ENCODE results near the gene FHOD3.
"Not testable (repeated sequence)": the region's sequence is repeated elsewhere in the genome, so short reads cannot be mapped to it uniquely, and the experiment has no call there.

Gene FHOD3

GRCh38 chr18:36706134-36706881 is 408.8 kb downstream of the FHOD3 start:
- H3K4me3 Mint-ChIP-seq, result no peak overlapping the region
- H3K27ac Mint-ChIP-seq, result no peak overlapping the region
- peaks cover 31% of the 10 kb centered on the region for H3K27me3 Mint-ChIP-seq
- no peak for DNase-seq
- no peaks in the 10 kb centered on the region for H3K4me1 Mint-ChIP-seq (ENCODE audit: low read depth)
- H3K9me3 Mint-ChIP-seq, result no peaks in the 10 kb centered on the region
- no peaks in the 10 kb centered on the region for H3K36me3 Mint-ChIP-seq (ENCODE audit: low read depth)

GRCh38 chr18:36708366-36708765 is 410.9 kb downstream of the FHOD3 start:
- Mint-ChIP-seq H3K27ac (no peak overlapping the region), H3K9me3 (no peaks in the 10 kb centered on the region), H3K36me3 (ENCODE audit: low read depth) (no peaks in the 10 kb centered on the region), H3K4me3 (no peak overlapping the region), H3K27me3 (peaks cover 31% of the 10 kb centered on the region), H3K4me1 (ENCODE audit: low read depth) (no peaks in the 10 kb centered on the region)
- DNase-seq, result no peak

GRCh38 chr18:36709315-36709714 is 411.8 kb downstream of the FHOD3 start:
- Mint-ChIP-seq H3K4me1 (ENCODE audit: low read depth) (no peaks in the 10 kb centered on the region), H3K27me3 (peaks cover 31% of the 10 kb centered on the region), H3K36me3 (ENCODE audit: low read depth) (no peaks in the 10 kb centered on the region), H3K27ac (no peak overlapping the region), H3K4me3 (no peak overlapping the region), H3K9me3 (no peaks in the 10 kb centered on the region)
- no peak for DNase-seq

- no peak for DNase-seq
- Mint-ChIP-seq H3K9me3 (no peaks in the 10 kb centered on the region), H3K36me3 (ENCODE audit: low read depth) (no peaks in the 10 kb centered on the region), H3K27ac (no peak overlapping the region), H3K4me3 (no peak overlapping the region), H3K27me3 (peaks cover 21% of the 10 kb centered on the region), H3K4me1 (ENCODE audit: low read depth) (no peaks in the 10 kb centered on the region)
These were observed 413.7 kb downstream of the FHOD3 start for GRCh38 chr18:36711014-36711725.

- no peaks in the 10 kb centered on the region for H3K36me3 Mint-ChIP-seq (ENCODE audit: low read depth)
- H3K4me1 Mint-ChIP-seq (ENCODE audit: low read depth), result no peaks in the 10 kb centered on the region
- no peak overlapping the region for H3K27ac Mint-ChIP-seq
- H3K4me3 Mint-ChIP-seq, result no peak overlapping the region
- no peaks in the 10 kb centered on the region for H3K9me3 Mint-ChIP-seq
- no peak for DNase-seq
- peaks cover 16% of the 10 kb centered on the region for H3K27me3 Mint-ChIP-seq
These were observed 414.4 kb downstream of the FHOD3 start for GRCh38 chr18:36711813-36712444.

GRCh38 chr18:36714476-36714875 is 417.0 kb downstream of the FHOD3 start:
- H3K9me3 Mint-ChIP-seq, result no peaks in the 10 kb centered on the region
- peaks cover 2% of the 10 kb centered on the region for H3K27me3 Mint-ChIP-seq
- no peak overlapping the region for H3K4me3 Mint-ChIP-seq
- H3K36me3 Mint-ChIP-seq (ENCODE audit: low read depth), result no peaks in the 10 kb centered on the region
- DNase-seq, result no peak
- no peaks in the 10 kb centered on the region for H3K4me1 Mint-ChIP-seq (ENCODE audit: low read depth)
- no peak overlapping the region for H3K27ac Mint-ChIP-seq

- Mint-ChIP-seq H3K4me3 (no peak overlapping the region), H3K27me3 (peaks cover 4% of the 10 kb centered on the region), H3K4me1 (ENCODE audit: low read depth) (no peaks in the 10 kb centered on the region), H3K27ac (no peak overlapping the region), H3K36me3 (ENCODE audit: low read depth) (no peaks in the 10 kb centered on the region), H3K9me3 (no peaks in the 10 kb centered on the region)
- DNase-seq, result no peak
These were observed 420.1 kb downstream of the FHOD3 start for GRCh38 chr18:36717422-36718110.

- no peak for DNase-seq
- Mint-ChIP-seq H3K4me3 (no peak overlapping the region), H3K27me3 (peaks cover 4% of the 10 kb centered on the region), H3K4me1 (ENCODE audit: low read depth) (no peaks in the 10 kb centered on the region), H3K27ac (no peak overlapping the region), H3K36me3 (ENCODE audit: low read depth) (no peaks in the 10 kb centered on the region), H3K9me3 (no peaks in the 10 kb centered on the region)
These were observed 421.3 kb downstream of the FHOD3 start for GRCh38 chr18:36718705-36719328.

- Mint-ChIP-seq H3K27me3 (peaks cover 4% of the 10 kb centered on the region), H3K4me3 (no peak overlapping the region), H3K9me3 (no peaks in the 10 kb centered on the region), H3K27ac (no peak overlapping the region), H3K4me1 (ENCODE audit: low read depth) (no peaks in the 10 kb centered on the region), H3K36me3 (ENCODE audit: low read depth) (no peaks in the 10 kb centered on the region)
- DNase-seq, result no peak
These were observed 422.1 kb downstream of the FHOD3 start for GRCh38 chr18:36719630-36720029.

GRCh38 chr18:36721351-36721750 is 423.8 kb downstream of the FHOD3 start:
- H3K4me1 Mint-ChIP-seq (ENCODE audit: low read depth); DNase-seq; H3K27me3 Mint-ChIP-seq; H3K9me3 Mint-ChIP-seq; H3K4me3 Mint-ChIP-seq; H3K36me3 Mint-ChIP-seq (ENCODE audit: low read depth); H3K27ac Mint-ChIP-seq: not testable (repeated sequence)

GRCh38 chr18:36724169-36724568 is 426.7 kb downstream of the FHOD3 start:
- no peak for DNase-seq
- no peak overlapping the region for H3K27ac Mint-ChIP-seq
- peaks cover 4% of the 10 kb centered on the region for H3K27me3 Mint-ChIP-seq

GRCh38 chr18:36724591-36725001 is 427.1 kb downstream of the FHOD3 start:
- no peak for DNase-seq
- H3K36me3 Mint-ChIP-seq (ENCODE audit: low read depth), result no peaks in the 10 kb centered on the region
- no peaks in the 10 kb centered on the region for H3K9me3 Mint-ChIP-seq
- H3K27ac Mint-ChIP-seq, result no peak overlapping the region
- peaks cover 4% of the 10 kb centered on the region for H3K27me3 Mint-ChIP-seq
- H3K4me1 Mint-ChIP-seq (ENCODE audit: low read depth), result no peaks in the 10 kb centered on the region
- no peak overlapping the region for H3K4me3 Mint-ChIP-seq

More at GRCh38 chr18:36724169-36724568, 426.7 kb downstream of the FHOD3 start:
- H3K4me3 Mint-ChIP-seq, result no peak overlapping the region
- no peaks in the 10 kb centered on the region for H3K4me1 Mint-ChIP-seq (ENCODE audit: low read depth)
- no peaks in the 10 kb centered on the region for H3K36me3 Mint-ChIP-seq (ENCODE audit: low read depth)
- H3K9me3 Mint-ChIP-seq, result no peaks in the 10 kb centered on the region

- no peak for DNase-seq
- Mint-ChIP-seq H3K36me3 (ENCODE audit: low read depth) (no peaks in the 10 kb centered on the region), H3K4me3 (no peak overlapping the region), H3K27ac (no peak overlapping the region), H3K4me1 (ENCODE audit: low read depth) (no peaks in the 10 kb centered on the region), H3K27me3 (peaks cover 6% of the 10 kb centered on the region), H3K9me3 (peaks cover 4% of the 10 kb centered on the region)
These were observed 430.8 kb downstream of the FHOD3 start for GRCh38 chr18:36728345-36728744.

GRCh38 chr18:36729197-36729596 is 431.7 kb downstream of the FHOD3 start:
- H3K36me3 Mint-ChIP-seq (ENCODE audit: low read depth), result no peaks in the 10 kb centered on the region
- no peaks in the 10 kb centered on the region for H3K4me1 Mint-ChIP-seq (ENCODE audit: low read depth)
- H3K9me3 Mint-ChIP-seq, result peaks cover 4% of the 10 kb centered on the region
- no peak for DNase-seq
- H3K27ac Mint-ChIP-seq, result no peak overlapping the region
- H3K4me3 Mint-ChIP-seq, result no peak overlapping the region
- peaks cover 6% of the 10 kb centered on the region for H3K27me3 Mint-ChIP-seq

Measured in activated T-cell treated with anti-CD3 and anti-CD28 coated beads, Interleukin-2, amount 50 U/mL, for 24 hours (primary cell).